GM21825 (cell line): ENCODE results near the gene CYTL1.
"Not testable (repeated sequence)": the region's sequence is repeated elsewhere in the genome, so short reads cannot be mapped to it uniquely, and the experiment has no call there.

Source experiments
- ATAC-seq: cut with Tn5 transposase; IDR thresholded peaks from one replicate; pipeline ENCODE4 v1.9.1; 2021; ENCODE audit warnings: mild to moderate bottlenecking, moderate library complexity; ENCODE audit not compliant: unreplicated experiment

The CYTL1 gene

GRCh38 chr4:5019274-5019673, at the start of gene CYTL1:
CYTL1 (minus strand) TSS chr4:5019458; CDS start chr4:5019445, 13 bp downstream.
- ATAC-seq: no peak

- no peak for ATAC-seq
Measured at GRCh38 chr4:5067908-5068307, 48.6 kb upstream of the CYTL1 start.

- ATAC-seq: not testable (repeated sequence)
Measured at GRCh38 chr4:5066968-5067367, 47.7 kb upstream of the CYTL1 start.

- no peak for ATAC-seq
Measured at GRCh38 chr4:5066101-5066500, 46.8 kb upstream of the CYTL1 start.

GRCh38 chr4:5055411-5055810, 36.2 kb upstream of the CYTL1 start:
- ATAC-seq: no peak

- no peak for ATAC-seq
Measured at GRCh38 chr4:5054532-5054931, 35.3 kb upstream of the CYTL1 start.

- ATAC-seq: no peak
Measured at GRCh38 chr4:5052726-5053425, 33.6 kb upstream of the CYTL1 start.

- ATAC-seq: no peak
Measured at GRCh38 chr4:5052204-5052702, 33.0 kb upstream of the CYTL1 start.

- ATAC-seq: no peak
Measured at GRCh38 chr4:5051278-5052203, 32.3 kb upstream of the CYTL1 start, which contains the start of gene STK32B. STK32B (plus strand) TSS chr4:5051480.

- no peak for ATAC-seq
Measured at GRCh38 chr4:5050520-5051277, 31.4 kb upstream of the CYTL1 start.

- ATAC-seq: no peak
Measured at GRCh38 chr4:5048721-5049120, 29.5 kb upstream of the CYTL1 start.

- no peak for ATAC-seq
Measured at GRCh38 chr4:5045097-5045496, 25.8 kb upstream of the CYTL1 start.

GRCh38 chr4:5044341-5044740, 25.1 kb upstream of the CYTL1 start:
- no peak for ATAC-seq

GRCh38 chr4:5043579-5043978, 24.3 kb upstream of the CYTL1 start:
- no peak for ATAC-seq

- no peak for ATAC-seq
Measured at GRCh38 chr4:5041699-5042098, 22.4 kb upstream of the CYTL1 start.

GRCh38 chr4:5040856-5041620, 21.8 kb upstream of the CYTL1 start:
- ATAC-seq: no peak

GRCh38 chr4:5039800-5040199, 20.5 kb upstream of the CYTL1 start:
- no peak for ATAC-seq

GRCh38 chr4:5037553-5038551, 18.6 kb upstream of the CYTL1 start:
- ATAC-seq: no peak

- ATAC-seq: no peak
Measured at GRCh38 chr4:5036239-5036638, 17.0 kb upstream of the CYTL1 start.
